ENCODE results near the gene USP10.

DNA sequence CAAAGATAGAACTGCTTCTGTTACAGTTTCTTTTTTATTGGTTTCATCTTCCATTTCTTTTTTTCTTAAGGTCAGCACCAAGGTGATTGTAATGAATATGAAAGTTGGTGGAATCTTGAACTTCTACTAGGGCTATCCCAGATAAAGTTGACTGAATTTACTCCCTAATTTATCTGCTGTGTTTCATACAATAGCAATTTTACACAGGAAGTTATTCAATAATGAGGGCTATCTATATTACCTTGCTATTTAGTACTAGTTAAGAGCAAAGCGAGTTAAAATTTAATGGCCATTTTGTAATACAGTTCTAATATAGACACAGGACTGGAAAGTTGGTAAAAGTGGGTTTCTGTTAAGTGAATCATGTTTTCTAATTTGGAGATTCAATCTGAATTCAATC, 24.1 kb downstream of the USP10 start:
- TF ChIP-seq EP300 (IDR thresholded peaks at IDR 0.05): no peak
- no peak for TF ChIP-seq POLR2A (IDR thresholded peaks at IDR 0.05)
- TF ChIP-seq, protein P1, sequence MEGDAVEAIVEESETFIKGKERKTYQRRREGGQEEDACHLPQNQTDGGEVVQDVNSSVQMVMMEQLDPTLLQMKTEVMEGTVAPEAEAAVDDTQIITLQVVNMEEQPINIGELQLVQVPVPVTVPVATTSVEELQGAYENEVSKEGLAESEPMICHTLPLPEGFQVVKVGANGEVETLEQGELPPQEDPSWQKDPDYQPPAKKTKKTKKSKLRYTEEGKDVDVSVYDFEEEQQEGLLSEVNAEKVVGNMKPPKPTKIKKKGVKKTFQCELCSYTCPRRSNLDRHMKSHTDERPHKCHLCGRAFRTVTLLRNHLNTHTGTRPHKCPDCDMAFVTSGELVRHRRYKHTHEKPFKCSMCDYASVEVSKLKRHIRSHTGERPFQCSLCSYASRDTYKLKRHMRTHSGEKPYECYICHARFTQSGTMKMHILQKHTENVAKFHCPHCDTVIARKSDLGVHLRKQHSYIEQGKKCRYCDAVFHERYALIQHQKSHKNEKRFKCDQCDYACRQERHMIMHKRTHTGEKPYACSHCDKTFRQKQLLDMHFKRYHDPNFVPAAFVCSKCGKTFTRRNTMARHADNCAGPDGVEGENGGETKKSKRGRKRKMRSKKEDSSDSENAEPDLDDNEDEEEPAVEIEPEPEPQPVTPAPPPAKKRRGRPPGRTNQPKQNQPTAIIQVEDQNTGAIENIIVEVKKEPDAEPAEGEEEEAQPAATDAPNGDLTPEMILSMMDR (IDR thresholded peaks at IDR 0.05): no peak
- no peak for TF ChIP-seq POLR2AphosphoS5 (IDR thresholded peaks at IDR 0.05)

All from sigmoid colon (tissue), 4 donors.